Mucosa of descending colon (tissue), 3 donors: Measurements from ENCODE around the gene TDRD6. TPM values are rescaled to one million over a fixed set of nuclear protein-coding genes. Genes with fewer than 3 reads are reported as not detected.

Experiments
- ATAC-seq: fragments of 200-7000 bp; cut with Tn5 transposase; one replicate; pipeline ENCODE4 v1.9.1; 2020; ENCODE audit warnings: mild to moderate bottlenecking, moderate library complexity
- DNase-seq, 3 donors: peaks; one replicate each; pipeline ENCODE4 v3.0.0-alpha.2; 2020
- H3K36me3 ChIP-seq: fragments of 200-600 bp; one replicate; pipeline ENCODE4 v1.8.0; 2021; ENCODE audit warnings: low read depth, mild to moderate bottlenecking
- H3K4me1 ChIP-seq: fragments of 200-600 bp; one replicate; pipeline ENCODE4 v1.8.0; 2021; ENCODE audit warnings: low read depth, mild to moderate bottlenecking
- H3K4me3 ChIP-seq: fragments of 200-600 bp; one replicate; pipeline ENCODE4 v1.8.0; 2021; ENCODE audit warnings: mild to moderate bottlenecking
- H3K9me3 ChIP-seq: fragments of 200-600 bp; one replicate; pipeline ENCODE4 v1.8.0; 2021; ENCODE audit warnings: mild to moderate bottlenecking
- intact Hi-C, 2 donors: fragments of 100-400 bp; cut with DNase I in 1 of 2; cut with micrococcal nuclease in 1 of 2; formaldehyde crosslinking; loops; one replicate each; pipeline versions ENCODE4 v1.11.0 to v1.11.1; 2022; cut with DNase I, micrococcal nuclease
- total RNA-seq, 3 donors: library from RNA; stranded (reverse); fragmentation: NEBNext Ultra II Directional in 2 of 3; extraction: Animal tissue kit (Norgen Biotek cat#: 25700) in 2 of 3; gene quantifications; one replicate each; pipeline versions ENCODE4 v1.2.1 to v1.2.4, GENCODE V29; 2021 to 2023
- TF ChIP-seq, protein P1 (sequence below): fragments of 200-600 bp; IDR thresholded peaks from one replicate; pipeline ENCODE4 v1.8.0; 2022; ENCODE audit warnings: antibody characterized with exemption, mild to moderate bottlenecking
- donor health status: DM: no; HTN: no; CAD: no; lungs with moderate emphysema.
- donor health status: DM: no; HTN: no; CAD: no.
- donor health status: DM: no; HTN: yes; CAD: no.

Gene TDRD6
- total RNA-seq, 3 donors from 2014 or later = 0.39 to 1.9 (median 0.52) TPM

DNA sequence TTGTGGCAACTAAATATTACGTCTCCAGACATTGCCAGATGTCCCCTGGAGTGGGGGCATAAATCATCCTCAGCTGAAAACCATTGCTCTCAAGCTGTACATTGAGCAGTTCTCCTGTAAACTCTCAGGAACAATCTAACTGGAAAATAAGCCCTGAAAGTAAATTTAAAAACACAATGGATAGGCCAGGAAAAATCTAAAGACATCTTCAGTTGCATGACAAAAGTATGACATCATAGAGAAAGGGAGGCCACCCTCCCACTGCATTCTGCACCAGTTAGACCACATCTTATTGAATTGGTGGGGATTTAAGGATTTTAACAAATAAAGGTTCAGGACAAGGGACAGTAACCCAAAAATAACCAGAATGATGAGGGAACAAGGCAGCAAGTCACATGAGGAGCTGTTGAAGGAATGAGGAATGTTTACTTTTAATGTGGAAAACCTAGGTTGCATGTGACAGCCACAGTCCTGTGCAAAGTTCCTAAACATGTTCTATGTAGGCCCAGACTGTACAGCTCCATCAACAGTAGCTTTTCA is 42.2 kb downstream of the TDRD6 start:
- no peak overlapping the region for H3K4me3 ChIP-seq
- H3K4me1 ChIP-seq = no peaks in the 10 kb centered on the region
- ATAC-seq = no peak
- H3K9me3 ChIP-seq = no peaks in the 10 kb centered on the region
- intact Hi-C loops = no loop called here
- no peak for DNase-seq
- TF ChIP-seq, protein P1, sequence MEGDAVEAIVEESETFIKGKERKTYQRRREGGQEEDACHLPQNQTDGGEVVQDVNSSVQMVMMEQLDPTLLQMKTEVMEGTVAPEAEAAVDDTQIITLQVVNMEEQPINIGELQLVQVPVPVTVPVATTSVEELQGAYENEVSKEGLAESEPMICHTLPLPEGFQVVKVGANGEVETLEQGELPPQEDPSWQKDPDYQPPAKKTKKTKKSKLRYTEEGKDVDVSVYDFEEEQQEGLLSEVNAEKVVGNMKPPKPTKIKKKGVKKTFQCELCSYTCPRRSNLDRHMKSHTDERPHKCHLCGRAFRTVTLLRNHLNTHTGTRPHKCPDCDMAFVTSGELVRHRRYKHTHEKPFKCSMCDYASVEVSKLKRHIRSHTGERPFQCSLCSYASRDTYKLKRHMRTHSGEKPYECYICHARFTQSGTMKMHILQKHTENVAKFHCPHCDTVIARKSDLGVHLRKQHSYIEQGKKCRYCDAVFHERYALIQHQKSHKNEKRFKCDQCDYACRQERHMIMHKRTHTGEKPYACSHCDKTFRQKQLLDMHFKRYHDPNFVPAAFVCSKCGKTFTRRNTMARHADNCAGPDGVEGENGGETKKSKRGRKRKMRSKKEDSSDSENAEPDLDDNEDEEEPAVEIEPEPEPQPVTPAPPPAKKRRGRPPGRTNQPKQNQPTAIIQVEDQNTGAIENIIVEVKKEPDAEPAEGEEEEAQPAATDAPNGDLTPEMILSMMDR = no peak
- H3K36me3 ChIP-seq = no peaks in the 10 kb centered on the region

DNA sequence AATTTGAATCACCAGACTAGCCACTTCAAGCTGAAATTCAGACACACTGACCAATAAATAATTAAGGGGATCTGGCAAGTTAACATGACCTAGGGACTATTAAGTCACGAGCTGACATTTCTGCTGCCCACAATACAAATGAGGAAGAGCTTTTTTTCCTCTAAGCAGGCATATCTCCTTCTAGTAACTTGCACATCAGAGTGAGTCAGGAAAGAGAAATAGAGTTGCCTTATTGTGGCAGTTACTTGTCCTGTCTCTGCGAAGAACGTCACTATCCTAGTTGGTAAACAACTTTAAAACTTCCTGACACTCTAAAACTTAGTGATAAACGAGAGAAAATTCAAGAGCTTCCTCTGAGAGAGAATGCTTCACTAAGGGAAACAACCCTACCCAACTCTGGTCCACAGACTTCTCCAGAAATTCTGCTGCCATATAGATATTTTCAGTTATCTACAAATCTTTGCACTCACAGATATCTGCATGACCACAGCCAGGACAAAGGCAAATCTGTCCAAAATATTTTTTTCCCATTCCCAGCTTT is 43.3 kb downstream of the TDRD6 start:
- TF ChIP-seq, protein P1 = no peak
- intact Hi-C loops = no loop called here
- no peak overlapping the region for H3K4me3 ChIP-seq
- peaks cover 9% of the 10 kb centered on the region for H3K4me1 ChIP-seq
- ATAC-seq = no peak
- no peaks in the 10 kb centered on the region for H3K9me3 ChIP-seq
- no peak for DNase-seq
- no peaks in the 10 kb centered on the region for H3K36me3 ChIP-seq

DNA sequence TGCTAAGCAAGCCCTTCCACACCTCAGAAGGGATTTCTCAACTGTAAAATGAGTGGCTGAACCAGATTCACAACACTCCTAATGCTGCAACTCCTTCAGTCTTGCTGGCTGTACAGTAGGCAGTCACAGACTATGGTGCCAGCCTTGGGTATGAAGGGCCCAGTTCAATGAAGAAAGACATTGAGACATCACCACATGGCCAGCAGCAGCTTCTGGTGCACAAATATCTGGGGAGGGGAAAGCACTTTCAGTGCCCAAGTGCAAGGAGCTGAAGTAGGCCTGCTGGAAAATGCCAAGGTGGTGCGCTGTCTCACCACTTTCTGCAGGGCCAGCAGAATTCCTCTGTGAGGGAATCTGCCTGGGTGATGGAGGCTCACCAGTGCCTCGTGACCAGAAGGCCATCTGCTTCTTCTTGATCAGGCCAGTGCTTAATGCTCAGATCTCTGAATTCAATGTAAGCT is 45.7 kb downstream of the TDRD6 start:
- intact Hi-C loops = no loop called here
- Histone ChIP-seq H3K4me3 (no peak overlapping the region), H3K4me1 (peaks cover 9% of the 10 kb centered on the region), H3K9me3 (no peaks in the 10 kb centered on the region), H3K36me3 (no peaks in the 10 kb centered on the region)
- DNase-seq = no peak
- ATAC-seq = no peak
- TF ChIP-seq, protein P1 = no peak

DNA sequence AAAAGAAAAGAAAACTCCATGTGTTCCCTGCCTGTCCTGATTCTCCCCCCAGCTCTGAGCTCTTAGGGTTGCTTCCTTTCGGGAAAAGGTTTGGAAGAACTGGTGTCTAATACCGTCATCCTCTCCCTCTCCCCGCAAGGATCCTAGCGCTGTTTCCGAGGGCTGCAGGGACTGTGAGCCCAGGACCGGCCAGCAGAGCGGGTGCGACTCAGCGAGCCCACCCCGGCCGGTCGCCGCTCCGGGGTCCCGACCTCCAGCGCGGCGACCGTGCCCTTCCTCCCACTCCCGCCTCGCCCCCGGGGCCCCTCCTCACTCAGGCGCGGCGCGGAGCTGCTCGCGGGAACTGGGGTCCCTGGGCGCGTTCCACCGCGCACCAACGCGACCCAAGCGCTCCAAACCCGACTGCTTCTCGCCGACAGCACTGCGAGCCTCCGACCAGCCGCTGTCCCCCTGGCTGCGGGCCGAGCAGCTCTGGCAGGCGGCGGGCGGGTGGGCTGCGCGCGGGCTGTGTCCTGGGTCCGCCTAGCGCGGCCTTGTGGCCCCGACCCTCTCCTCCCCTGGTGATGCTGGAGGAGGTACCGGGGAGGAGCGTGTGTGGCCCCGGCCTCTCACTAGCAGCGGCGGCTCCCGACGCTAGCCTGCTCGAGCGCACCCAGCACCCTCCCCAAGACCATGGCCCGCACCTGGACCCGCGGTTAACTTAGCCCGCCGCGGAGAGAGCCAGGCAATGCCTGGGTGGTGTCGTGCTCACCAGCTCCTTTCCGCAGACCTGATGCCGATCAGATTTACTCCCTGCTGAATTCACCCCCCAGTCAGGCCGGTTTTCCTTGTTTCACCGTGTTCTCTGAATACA is 47.4 kb downstream of the TDRD6 start, which contains the start of gene PLA2G7:
PLA2G7 (minus strand) TSS at position 509 of the 853 bp plus-strand sequence. CDS start 12,484 bp downstream, outside the sequence.
- Histone ChIP-seq H3K9me3 (no peaks in the 10 kb centered on the region), H3K4me3 (no peak within 1 kb of the TSS), H3K4me1 (peaks cover 9% of the 10 kb centered on the region), H3K36me3 (no peaks in the 10 kb centered on the region)
- peak; percentile 70 for ATAC-seq
- peak in 2 of 3 donors; percentile 43 to 46 for DNase-seq
- intact Hi-C loops = no loop called here
- TF ChIP-seq, protein P1 = no peak

DNA sequence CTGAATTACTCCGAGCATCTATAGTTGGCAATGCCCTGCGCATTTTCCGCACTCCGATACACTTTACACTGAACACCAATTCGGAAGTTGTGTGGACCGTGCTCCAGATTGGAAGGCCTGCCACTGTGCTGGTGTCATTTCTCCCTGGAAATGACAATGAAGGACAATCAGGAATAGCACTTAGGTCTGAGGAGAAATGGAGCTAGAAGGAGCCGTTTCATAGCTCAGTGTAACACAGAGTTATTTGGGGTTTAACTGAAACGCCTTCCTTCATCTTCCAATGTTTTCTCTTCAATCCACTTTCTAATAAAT is 48.0 kb downstream of the TDRD6 start:
- Histone ChIP-seq H3K36me3 (no peaks in the 10 kb centered on the region), H3K4me3 (no peak overlapping the region), H3K9me3 (no peaks in the 10 kb centered on the region), H3K4me1 (peaks cover 9% of the 10 kb centered on the region)
- DNase-seq (no peak), ATAC-seq (no peak)
- TF ChIP-seq, protein P1 = no peak
- intact Hi-C loops = no loop called here
